Mesothelial cell of epicardium (in vitro differentiated cells): ENCODE results near the gene EIF3B. TPM values are rescaled to one million over a fixed set of nuclear protein-coding genes. Genes with fewer than 3 reads are reported as not detected.
"Not testable (repeated sequence)": the region's sequence is repeated elsewhere in the genome, so short reads cannot be mapped to it uniquely, and the experiment has no call there.

Experiments used
- DNase-seq, 2 experiments: peaks; one replicate each; pipeline ENCODE4 v3.0.0; 2021; ENCODE audit warnings: low spot score in 2 of 2; ENCODE audit not compliant: unreplicated experiment in 2 of 2
- H3K27ac Mint-ChIP-seq: 2 replicates; pipeline ENCODE4 v1.8.0; 2021; ENCODE audit warnings: mixed read lengths
- H3K27me3 Mint-ChIP-seq: 2 replicates; pipeline ENCODE4 v1.8.0; 2021; ENCODE audit warnings: low read depth, mixed read lengths
- H3K36me3 Mint-ChIP-seq: 2 replicates; pipeline ENCODE4 v1.8.0; 2021; ENCODE audit warnings: mixed read lengths
- H3K4me1 Mint-ChIP-seq: 2 replicates; pipeline ENCODE4 v1.8.0; 2021; ENCODE audit warnings: mixed read lengths
- H3K4me3 Mint-ChIP-seq: 2 replicates; pipeline ENCODE4 v1.8.0; 2021; ENCODE audit warnings: mild to moderate bottlenecking, moderate library complexity, mixed read lengths
- H3K9me3 Mint-ChIP-seq: 2 replicates; pipeline ENCODE4 v1.8.0; 2021; ENCODE audit warnings: mixed read lengths
- total RNA-seq: library from RNA; stranded (reverse); gene quantifications from 3 replicates; pipeline ENCODE4 v1.2.1, GENCODE V29; 2021
- TF ChIP-seq, protein P1 (sequence below): fragments of 200-600 bp; sonication (generic); IDR thresholded peaks from one replicate; pipeline ENCODE4 v1.5.0; 2021; ENCODE audit warnings: antibody characterized with exemption; ENCODE audit not compliant: unreplicated experiment

The EIF3B gene
- total RNA-seq, 1 donor from 2014 or later: 198 TPM

- Mint-ChIP-seq H3K4me1 (peaks cover 44% of the 10 kb centered on the region), H3K9me3 (no peaks in the 10 kb centered on the region), H3K27ac (no peak overlapping the region), H3K27me3 (no peaks in the 10 kb centered on the region), H3K4me3 (no peak overlapping the region), H3K36me3 (no peaks in the 10 kb centered on the region)
- TF ChIP-seq, protein P1, sequence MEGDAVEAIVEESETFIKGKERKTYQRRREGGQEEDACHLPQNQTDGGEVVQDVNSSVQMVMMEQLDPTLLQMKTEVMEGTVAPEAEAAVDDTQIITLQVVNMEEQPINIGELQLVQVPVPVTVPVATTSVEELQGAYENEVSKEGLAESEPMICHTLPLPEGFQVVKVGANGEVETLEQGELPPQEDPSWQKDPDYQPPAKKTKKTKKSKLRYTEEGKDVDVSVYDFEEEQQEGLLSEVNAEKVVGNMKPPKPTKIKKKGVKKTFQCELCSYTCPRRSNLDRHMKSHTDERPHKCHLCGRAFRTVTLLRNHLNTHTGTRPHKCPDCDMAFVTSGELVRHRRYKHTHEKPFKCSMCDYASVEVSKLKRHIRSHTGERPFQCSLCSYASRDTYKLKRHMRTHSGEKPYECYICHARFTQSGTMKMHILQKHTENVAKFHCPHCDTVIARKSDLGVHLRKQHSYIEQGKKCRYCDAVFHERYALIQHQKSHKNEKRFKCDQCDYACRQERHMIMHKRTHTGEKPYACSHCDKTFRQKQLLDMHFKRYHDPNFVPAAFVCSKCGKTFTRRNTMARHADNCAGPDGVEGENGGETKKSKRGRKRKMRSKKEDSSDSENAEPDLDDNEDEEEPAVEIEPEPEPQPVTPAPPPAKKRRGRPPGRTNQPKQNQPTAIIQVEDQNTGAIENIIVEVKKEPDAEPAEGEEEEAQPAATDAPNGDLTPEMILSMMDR: no peak
- DNase-seq: no peak
Observed at GRCh38 chr7:2411049-2411448, 56.4 kb downstream of the EIF3B start.

DNA sequence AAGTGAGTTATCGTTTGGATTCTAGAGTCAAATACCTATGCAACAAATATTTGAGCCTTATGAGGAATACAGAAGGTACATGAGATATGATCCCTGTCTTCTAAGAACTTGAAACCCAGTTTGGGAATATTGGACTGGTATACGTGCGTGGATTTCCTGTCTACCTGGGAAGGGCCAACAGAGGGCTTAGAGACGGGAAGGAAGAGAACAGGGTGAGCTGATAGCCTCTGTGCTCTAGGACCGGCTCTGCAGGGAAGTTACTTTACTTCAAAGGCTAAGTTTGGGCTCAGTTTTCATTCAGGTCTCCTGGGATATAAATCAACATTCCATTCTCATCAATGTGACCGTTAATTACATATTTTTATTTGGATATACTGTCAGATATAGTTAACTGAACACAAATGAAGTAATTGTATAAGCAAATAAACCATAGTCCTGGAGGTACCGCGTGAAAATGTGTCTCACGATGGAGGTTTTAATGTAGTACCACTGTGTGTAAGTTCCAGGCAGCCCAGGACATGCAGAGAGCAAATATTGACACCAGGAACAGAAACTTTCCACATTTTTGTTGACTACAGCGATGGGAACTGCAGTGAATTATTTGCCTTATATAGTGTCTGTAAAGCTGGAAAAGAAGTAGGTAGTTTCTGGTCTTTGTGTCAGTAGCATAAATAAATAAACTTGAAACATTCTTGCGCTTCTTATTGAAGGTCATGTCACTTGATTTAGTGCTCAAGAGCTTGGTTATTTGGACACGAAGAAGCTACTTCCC, 57.4 kb downstream of the EIF3B start:
- H3K27me3 Mint-ChIP-seq: no peaks in the 10 kb centered on the region
- peak overlapping the region; percentile 85 for H3K27ac Mint-ChIP-seq

DNA sequence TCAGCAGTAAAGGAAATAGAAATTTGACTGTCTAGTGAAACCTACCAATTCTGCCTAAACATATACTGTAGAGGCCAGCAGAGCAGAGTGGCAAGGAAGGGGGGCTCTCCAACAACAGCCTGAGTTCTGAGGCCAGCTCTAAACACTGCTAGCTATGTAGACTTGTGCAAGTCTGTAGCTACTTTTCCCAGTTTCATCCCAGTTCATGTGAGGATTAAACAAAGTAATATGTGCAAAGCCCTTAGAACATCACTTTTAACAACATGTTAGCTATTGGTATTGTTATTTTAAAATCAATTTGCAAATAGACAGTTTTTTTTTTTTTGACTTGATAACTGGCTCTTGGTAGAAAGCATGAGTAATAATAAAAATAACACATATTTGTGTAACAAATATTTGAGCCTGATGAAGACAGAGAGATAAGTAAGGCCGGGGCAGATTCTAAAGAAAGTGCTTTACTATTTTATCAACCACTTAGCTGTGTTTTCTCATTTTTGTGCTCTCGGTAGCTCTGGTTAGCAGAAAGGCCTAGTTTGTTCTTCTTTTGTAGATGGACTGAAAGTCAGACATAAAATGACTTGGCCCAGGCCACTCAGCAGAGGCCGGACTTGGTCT, 58.1 kb downstream of the EIF3B start:
- no peak for DNase-seq
- Mint-ChIP-seq H3K4me1 (peaks cover 43% of the 10 kb centered on the region), H3K36me3 (no peaks in the 10 kb centered on the region), H3K27ac (peak overlapping the region; percentile 85), H3K27me3 (no peaks in the 10 kb centered on the region), H3K4me3 (no peak overlapping the region), H3K9me3 (no peaks in the 10 kb centered on the region)
- TF ChIP-seq, protein P1: no peak

More for the DNA sequence above, 57.4 kb downstream of the EIF3B start:
- Mint-ChIP-seq H3K4me3 (no peak overlapping the region), H3K9me3 (no peaks in the 10 kb centered on the region), H3K36me3 (no peaks in the 10 kb centered on the region), H3K4me1 (peaks cover 43% of the 10 kb centered on the region)
- DNase-seq: no peak
- TF ChIP-seq, protein P1: no peak

GRCh38 chr7:2416063-2416462, 61.4 kb downstream of the EIF3B start:
- Mint-ChIP-seq H3K27ac (no peak overlapping the region), H3K4me1 (peaks cover 19% of the 10 kb centered on the region), H3K36me3 (peaks cover 2% of the 10 kb centered on the region), H3K4me3 (no peak overlapping the region), H3K9me3 (no peaks in the 10 kb centered on the region), H3K27me3 (no peaks in the 10 kb centered on the region)
- DNase-seq: no peak
- TF ChIP-seq, protein P1: no peak

DNA sequence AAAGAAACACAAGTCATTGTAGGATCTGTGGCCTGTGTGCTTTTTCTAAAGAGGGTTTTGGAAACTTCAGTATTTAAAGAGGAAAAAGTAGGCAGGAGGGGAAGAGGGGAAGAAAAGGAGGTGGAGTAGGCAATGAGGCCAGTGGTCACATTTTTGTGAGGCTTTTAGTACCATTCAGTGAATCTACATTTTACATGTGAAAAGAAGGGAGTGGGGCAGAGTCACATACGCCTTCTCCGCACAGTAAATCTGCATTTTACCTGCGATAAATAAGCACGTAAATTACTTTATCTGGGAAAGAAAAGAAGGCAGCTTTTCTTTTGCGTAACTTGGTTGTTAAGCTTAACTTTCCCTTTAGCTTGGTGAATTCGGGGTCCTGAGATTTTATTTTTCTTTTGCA, 62.0 kb downstream of the EIF3B start:
- Mint-ChIP-seq H3K27ac (no peak overlapping the region), H3K4me1 (peaks cover 18% of the 10 kb centered on the region), H3K9me3 (no peaks in the 10 kb centered on the region)

GRCh38 chr7:2417178-2417577, 62.6 kb downstream of the EIF3B start:
- not testable (repeated sequence) for DNase-seq, H3K27ac Mint-ChIP-seq, H3K4me3 Mint-ChIP-seq, H3K27me3 Mint-ChIP-seq, H3K9me3 Mint-ChIP-seq, H3K36me3 Mint-ChIP-seq
- peaks cover 13% of the 10 kb centered on the region for H3K4me1 Mint-ChIP-seq

More for the DNA sequence above, 62.0 kb downstream of the EIF3B start:
- Mint-ChIP-seq H3K27me3 (no peaks in the 10 kb centered on the region), H3K4me3 (no peak overlapping the region), H3K36me3 (peaks cover 2% of the 10 kb centered on the region)
- DNase-seq: no peak
- TF ChIP-seq, protein P1: no peak
